ENCODE data around the gene SCGB3A2.
A peak's percentile ranks its signal among the peaks of the same experiment; 100 is the strongest.

SCGB3A2 gene

GRCh38 chr5:147878066-147878759 is at the start of gene SCGB3A2:
SCGB3A2 (plus strand) TSS chr5:147878711; CDS start chr5:147878804, 93 bp downstream.
- no peak for DNase-seq

GRCh38 chr5:147830035-147830434 is 48.5 kb upstream of the SCGB3A2 start:
- DNase-seq: no peak

- DNase-seq: no peak
Observed at GRCh38 chr5:147831465-147831864, 47.0 kb upstream of the SCGB3A2 start, which contains the start of gene SPINK1. SPINK1 (minus strand) TSS chr5:147831671; CDS start chr5:147831577, 94 bp downstream.

GRCh38 chr5:147832541-147832940 is 46.0 kb upstream of the SCGB3A2 start:
- DNase-seq: no peak

GRCh38 chr5:147835386-147835798 is 43.1 kb upstream of the SCGB3A2 start:
- DNase-seq: no peak

GRCh38 chr5:147836439-147836838 is 42.1 kb upstream of the SCGB3A2 start:
- no peak for DNase-seq

GRCh38 chr5:147842869-147843268 is 35.6 kb upstream of the SCGB3A2 start:
- DNase-seq: no peak

GRCh38 chr5:147844846-147845245 is 33.7 kb upstream of the SCGB3A2 start:
- no peak for DNase-seq

- DNase-seq: no peak
Observed at GRCh38 chr5:147845618-147846017, 32.9 kb upstream of the SCGB3A2 start.

- DNase-seq: no peak
Observed at GRCh38 chr5:147849226-147849625, 29.3 kb upstream of the SCGB3A2 start.

GRCh38 chr5:147851578-147851977 is 26.9 kb upstream of the SCGB3A2 start:
- no peak for DNase-seq

GRCh38 chr5:147852365-147852764 is 26.1 kb upstream of the SCGB3A2 start:
- no peak for DNase-seq

GRCh38 chr5:147853372-147853987 is 25.0 kb upstream of the SCGB3A2 start:
- no peak for DNase-seq

GRCh38 chr5:147854331-147854730 is 24.2 kb upstream of the SCGB3A2 start:
- no peak for DNase-seq

GRCh38 chr5:147854894-147855773 is 23.4 kb upstream of the SCGB3A2 start:
- no peak for DNase-seq

- no peak for DNase-seq
Observed at GRCh38 chr5:147855774-147856069, 22.8 kb upstream of the SCGB3A2 start.

GRCh38 chr5:147856801-147857200 is 21.7 kb upstream of the SCGB3A2 start:
- DNase-seq: no peak

- peak; percentile 3 for DNase-seq
Observed at GRCh38 chr5:147857302-147858129, 21.0 kb upstream of the SCGB3A2 start.

GRCh38 chr5:147858565-147858964 is 19.9 kb upstream of the SCGB3A2 start:
- no peak for DNase-seq

GRCh38 chr5:147859962-147860640 is 18.4 kb upstream of the SCGB3A2 start:
- DNase-seq: no peak

GRCh38 chr5:147860641-147861025 is 17.9 kb upstream of the SCGB3A2 start:
- DNase-seq: no peak

GRCh38 chr5:147863454-147864158 is 14.9 kb upstream of the SCGB3A2 start:
- DNase-seq: no peak
